ENCODE data around the gene SEMA4D. TPM values are rescaled to one million over a fixed set of nuclear protein-coding genes. Genes with fewer than 3 reads are reported as not detected.

Gene SEMA4D
- total and polyA plus RNA-seq, 9 of the 15 experiments (the other 6 are each of a cell fraction or from before 2014, with no cell fraction given), result 0.38 to 5.1 (median 1.8) TPM

DNA sequence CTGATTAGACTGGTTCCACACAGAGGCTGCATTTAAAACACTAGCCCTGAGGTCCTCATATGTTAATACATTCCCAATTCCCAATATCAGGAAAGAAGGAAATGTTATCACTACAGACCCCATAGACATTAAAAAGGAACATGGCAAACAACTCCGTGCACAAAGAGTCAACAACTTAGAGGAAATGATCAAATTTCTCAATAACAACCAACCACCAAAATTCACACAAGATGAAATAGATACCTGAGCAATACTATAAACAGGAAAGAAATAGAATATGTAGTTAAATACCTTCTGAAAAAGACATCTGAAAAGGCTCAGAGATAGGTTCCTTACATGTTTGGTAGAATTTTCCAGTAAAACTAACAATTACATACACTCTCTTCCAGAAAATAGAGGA is 28.9 kb downstream of the SEMA4D start:
- Histone ChIP-seq H3K27ac (ENCODE audit: extremely low read depth, low read depth, low read length) (no peak overlapping the region), H3K9me3 (replicated peaks; ENCODE audit: control insufficient read depth, insufficient read depth, low read depth, low read length) (no peaks in the 10 kb centered on the region), H3K4me1 (replicated peaks in 1 of 2; ENCODE audit: control insufficient read depth in 2 of 2, insufficient read depth in 2 of 2, low read length in 2 of 2) (no peaks in the 10 kb centered on the region), H3K27me3 (ENCODE audit: control insufficient read depth in 2 of 2, insufficient read depth in 2 of 2, low read length in 2 of 2) (peaks cover 0 to 13% of the 10 kb centered on the region in 2 experiments; a peak in 2 of 5 replicates), H4K20me1 (replicated peaks; ENCODE audit: control insufficient read depth, insufficient read depth, low read length) (no peaks in the 10 kb centered on the region), H3K9me1 (ENCODE audit: control insufficient read depth, insufficient read depth, low read length) (no peaks in the 10 kb centered on the region), H3K36me3 (ENCODE audit: control insufficient read depth, insufficient read depth, low read length) (no peaks in the 10 kb centered on the region), H3K79me2 (ENCODE audit: control insufficient read depth, insufficient read depth, low read length) (no peaks in the 10 kb centered on the region), H3K4me3 (no peak overlapping the region), H3K9ac (ENCODE audit: insufficient read depth in 1 of 2, low read depth in 2 of 2, low read length in 2 of 2) (no peak overlapping the region), H2AFZ (ENCODE audit: low read depth, low read length) (no peak overlapping the region), H3K4me2 (ENCODE audit: insufficient read depth, low read length) (no peak overlapping the region)
- DNase-seq (ENCODE audit: extremely low read depth in 1 of 4, low spot score in 3 of 4) (no peak), ATAC-seq (no peak), FAIRE-seq (no peak)
- CTCF ChIA-PET (ENCODE audit: low intra/inter-chr PET ratio), result no interaction called here
- intact Hi-C loops (cut with micrococcal nuclease), result no loop called here
- in situ Hi-C loops (cut with MboI), result no loop called here
- 0% methylated on average over 1 of the region's 1 CpG for WGBS (ENCODE audit: insufficient coverage, low coverage, missing lambda C conversion rate)
- no TSS peak for BruUV-seq (replicated peaks)
- POLR2A ChIA-PET, result no interaction called here
- TF ChIP-seq, protein P1, sequence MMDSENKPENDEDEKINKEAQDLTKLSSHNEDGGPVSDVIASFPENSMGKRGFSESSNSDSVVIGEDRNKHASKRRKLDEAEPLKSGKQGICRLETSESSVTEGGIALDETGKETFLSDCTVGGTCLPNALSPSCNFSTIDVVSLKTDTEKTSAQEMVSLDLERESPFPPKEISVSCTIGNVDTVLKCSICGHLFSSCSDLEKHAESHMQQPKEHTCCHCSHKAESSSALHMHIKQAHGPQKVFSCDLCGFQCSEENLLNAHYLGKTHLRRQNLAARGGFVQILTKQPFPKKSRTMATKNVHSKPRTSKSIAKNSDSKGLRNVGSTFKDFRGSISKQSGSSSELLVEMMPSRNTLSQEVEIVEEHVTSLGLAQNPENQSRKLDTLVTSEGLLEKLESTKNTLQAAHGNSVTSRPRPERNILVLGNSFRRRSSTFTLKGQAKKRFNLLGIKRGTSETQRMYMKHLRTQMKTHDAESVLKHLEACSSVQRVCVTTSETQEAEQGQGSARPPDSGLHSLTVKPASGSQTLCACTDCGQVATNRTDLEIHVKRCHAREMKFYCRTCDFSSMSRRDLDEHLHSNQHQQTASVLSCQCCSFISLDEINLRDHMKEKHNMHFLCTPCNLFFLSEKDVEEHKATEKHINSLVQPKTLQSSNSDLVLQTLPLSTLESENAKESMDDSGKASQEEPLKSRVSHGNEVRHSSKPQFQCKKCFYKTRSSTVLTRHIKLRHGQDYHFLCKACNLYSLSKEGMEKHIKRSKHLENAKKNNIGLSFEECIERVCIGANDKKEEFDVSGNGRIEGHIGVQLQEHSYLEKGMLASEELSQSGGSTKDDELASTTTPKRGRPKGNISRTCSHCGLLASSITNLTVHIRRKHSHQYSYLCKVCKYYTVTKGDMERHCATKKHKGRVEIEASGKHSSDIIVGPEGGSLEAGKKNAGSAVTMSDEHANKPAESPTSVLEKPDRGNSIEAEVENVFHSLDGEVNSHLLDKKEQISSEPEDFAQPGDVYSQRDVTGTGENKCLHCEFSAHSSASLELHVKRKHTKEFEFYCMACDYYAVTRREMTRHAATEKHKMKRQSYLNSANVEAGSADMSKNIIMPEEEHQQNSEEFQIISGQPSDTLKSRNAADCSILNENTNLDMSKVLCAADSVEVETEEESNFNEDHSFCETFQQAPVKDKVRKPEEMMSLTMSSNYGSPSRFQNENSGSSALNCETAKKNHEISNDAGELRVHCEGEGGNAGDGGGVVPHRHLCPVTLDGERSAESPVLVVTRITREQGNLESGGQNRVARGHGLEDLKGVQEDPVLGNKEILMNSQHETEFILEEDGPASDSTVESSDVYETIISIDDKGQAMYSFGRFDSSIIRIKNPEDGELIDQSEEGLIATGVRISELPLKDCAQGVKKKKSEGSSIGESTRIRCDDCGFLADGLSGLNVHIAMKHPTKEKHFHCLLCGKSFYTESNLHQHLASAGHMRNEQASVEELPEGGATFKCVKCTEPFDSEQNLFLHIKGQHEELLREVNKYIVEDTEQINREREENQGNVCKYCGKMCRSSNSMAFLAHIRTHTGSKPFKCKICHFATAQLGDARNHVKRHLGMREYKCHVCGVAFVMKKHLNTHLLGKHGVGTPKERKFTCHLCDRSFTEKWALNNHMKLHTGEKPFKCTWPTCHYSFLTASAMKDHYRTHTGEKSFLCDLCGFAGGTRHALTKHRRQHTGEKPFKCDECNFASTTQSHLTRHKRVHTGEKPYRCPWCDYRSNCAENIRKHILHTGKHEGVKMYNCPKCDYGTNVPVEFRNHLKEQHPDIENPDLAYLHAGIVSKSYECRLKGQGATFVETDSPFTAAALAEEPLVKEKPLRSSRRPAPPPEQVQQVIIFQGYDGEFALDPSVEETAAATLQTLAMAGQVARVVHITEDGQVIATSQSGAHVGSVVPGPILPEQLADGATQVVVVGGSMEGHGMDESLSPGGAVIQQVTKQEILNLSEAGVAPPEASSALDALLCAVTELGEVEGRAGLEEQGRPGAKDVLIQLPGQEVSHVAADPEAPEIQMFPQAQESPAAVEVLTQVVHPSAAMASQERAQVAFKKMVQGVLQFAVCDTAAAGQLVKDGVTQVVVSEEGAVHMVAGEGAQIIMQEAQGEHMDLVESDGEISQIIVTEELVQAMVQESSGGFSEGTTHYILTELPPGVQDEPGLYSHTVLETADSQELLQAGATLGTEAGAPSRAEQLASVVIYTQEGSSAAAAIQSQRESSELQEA (IDR thresholded peaks at IDR 0.05; ENCODE audit: low read depth), result no peak
- TF ChIP-seq MYBL2 (IDR thresholded peaks at IDR 0.05; ENCODE audit: low read depth) (no peak), MYBL2 (CRISPR knock-in tag; IDR thresholded peaks at IDR 0.05; ENCODE audit: borderline replicate concordance) (no peak), STAT5B (CRISPR knock-in tag; IDR thresholded peaks at IDR 0.05) (no peak), ZNF174 (CRISPR knock-in tag; IDR thresholded peaks at IDR 0.05) (no peak), MCM5 (IDR thresholded peaks at IDR 0.05; ENCODE audit: low read depth) (no peak), ARID1B (IDR thresholded peaks at IDR 0.05) (no peak), E2F3 (CRISPR knock-in tag; IDR thresholded peaks at IDR 0.05) (no peak), EHMT2 (IDR thresholded peaks at IDR 0.05) (no peak), GATAD2B (IDR thresholded peaks at IDR 0.05; ENCODE audit: borderline replicate concordance) (no peak), ZZZ3 (IDR thresholded peaks at IDR 0.05) (no peak), PRMT5 (CRISPR knock-in tag; IDR thresholded peaks at IDR 0.05) (no peak), ILK (tag; IDR thresholded peaks at IDR 0.05; ENCODE audit: borderline replicate concordance, low read depth) (no peak), RUNX1 (IDR thresholded peaks at IDR 0.05; ENCODE audit: low read depth) (no peak), PCBP2 (IDR thresholded peaks at IDR 0.05; ENCODE audit: low read depth, low read length, poor library complexity, severe bottlenecking) (no peak)
- TF ChIP-seq, protein P2, sequence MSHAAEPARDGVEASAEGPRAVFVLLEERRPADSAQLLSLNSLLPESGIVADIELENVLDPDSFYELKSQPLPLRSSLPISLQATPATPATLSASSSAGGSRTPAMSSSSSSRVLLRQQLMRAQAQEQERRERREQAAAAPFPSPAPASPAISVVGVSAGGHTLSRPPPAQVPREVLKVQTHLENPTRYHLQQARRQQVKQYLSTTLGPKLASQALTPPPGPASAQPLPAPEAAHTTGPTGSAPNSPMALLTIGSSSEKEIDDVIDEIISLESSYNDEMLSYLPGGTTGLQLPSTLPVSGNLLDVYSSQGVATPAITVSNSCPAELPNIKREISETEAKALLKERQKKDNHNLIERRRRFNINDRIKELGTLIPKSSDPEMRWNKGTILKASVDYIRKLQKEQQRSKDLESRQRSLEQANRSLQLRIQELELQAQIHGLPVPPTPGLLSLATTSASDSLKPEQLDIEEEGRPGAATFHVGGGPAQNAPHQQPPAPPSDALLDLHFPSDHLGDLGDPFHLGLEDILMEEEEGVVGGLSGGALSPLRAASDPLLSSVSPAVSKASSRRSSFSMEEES (CRISPR knock-in tag; IDR thresholded peaks at IDR 0.05), result no peak

All from K562 (cell line).